Neuronal stem cell (in vitro differentiated cells): ENCODE results near the gene C6orf58.
A peak's percentile ranks its signal among the peaks of the same experiment; 100 is the strongest.

Experiments
- DNase-seq: peaks from one replicate; pipeline ENCODE4 v3.0.0-alpha.2; 2013; ENCODE audit warnings: low spot score
- H2AFZ ChIP-seq: one replicate; pipeline ENCODE4 v1.6.1; 2013; ENCODE audit warnings: mild to moderate bottlenecking, low read length, inconsistent platforms
- H2AK5ac ChIP-seq: 2 replicates; pipeline ENCODE4 v1.6.1; 2013; ENCODE audit warnings: low read depth, mild to moderate bottlenecking, inconsistent platforms, low read length, moderate library complexity, mixed read lengths
- H2BK120ac ChIP-seq: 2 replicates; pipeline ENCODE4 v1.6.1; 2013; ENCODE audit warnings: low read depth, mild to moderate bottlenecking, inconsistent platforms, low read length, moderate library complexity, mixed read lengths
- H2BK12ac ChIP-seq: one replicate; pipeline ENCODE4 v1.6.1; 2013; ENCODE audit warnings: low read length, inconsistent platforms
- H2BK15ac ChIP-seq: 2 replicates; pipeline ENCODE4 v1.6.1; 2013; ENCODE audit warnings: mild to moderate bottlenecking, low read length, inconsistent platforms, mixed read lengths
- H2BK5ac ChIP-seq: one replicate; pipeline ENCODE4 v1.6.1; 2013; ENCODE audit warnings: inconsistent platforms, mild to moderate bottlenecking, low read length, moderate library complexity
- H3K14ac ChIP-seq: one replicate; pipeline ENCODE4 v1.6.1; 2013; ENCODE audit warnings: low read length, inconsistent platforms
- H3K18ac ChIP-seq: 2 replicates; pipeline ENCODE4 v1.6.1; 2013; ENCODE audit warnings: low read length, inconsistent platforms
- H3K23ac ChIP-seq: 2 replicates; pipeline ENCODE4 v1.6.1; 2013; ENCODE audit warnings: low read depth, mild to moderate bottlenecking, mixed read lengths, low read length, inconsistent platforms; ENCODE audit not compliant: poor library complexity
- H3K27ac ChIP-seq: replicated peaks from 3 replicates; pipeline ENCODE4 v1.5.1; 2013; ENCODE audit warnings: low read length, inconsistent platforms
- H3K27me3 ChIP-seq, 3 experiments: 2 replicates each; pipeline ENCODE4 v1.6.1; 2013; ENCODE audit warnings: low read length in 3 of 3, mild to moderate bottlenecking in 2 of 3, inconsistent platforms in 1 of 3, low read depth in 1 of 3, mixed read lengths in 1 of 3, moderate library complexity in 1 of 3; ENCODE audit not compliant: control insufficient read depth in 3 of 3, insufficient read depth in 3 of 3
- H3K36me3 ChIP-seq, 2 donors: replicated peaks in 1 of 2; 2 replicates each; pipeline ENCODE4 v1.6.1; 2013; ENCODE audit warnings: low read length in 2 of 2; ENCODE audit not compliant: control insufficient read depth in 2 of 2, insufficient read depth in 2 of 2
- H3K4ac ChIP-seq: 2 replicates; pipeline ENCODE4 v1.6.1; 2013; ENCODE audit warnings: inconsistent platforms, mild to moderate bottlenecking, low read length, moderate library complexity
- H3K4me1 ChIP-seq, 2 donors: 1 replicate in 1 of 2; 2 replicates in 1 of 2; pipeline ENCODE4 v1.6.1; 2013; ENCODE audit warnings: low read length in 2 of 2, low read depth in 1 of 2; ENCODE audit not compliant: control insufficient read depth in 2 of 2, insufficient read depth in 1 of 2
- H3K4me2 ChIP-seq: one replicate; pipeline ENCODE4 v1.6.1; 2013; ENCODE audit warnings: mild to moderate bottlenecking, low read length, inconsistent platforms; ENCODE audit not compliant: insufficient read depth, poor library complexity, severe bottlenecking
- H3K4me3 ChIP-seq, 2 donors: 2 replicates each; pipeline ENCODE4 v1.5.1; 2013; ENCODE audit warnings: low read length in 2 of 2, mild to moderate bottlenecking in 2 of 2, inconsistent platforms in 1 of 2, moderate library complexity in 1 of 2
- H3K79me1 ChIP-seq: one replicate; pipeline ENCODE4 v1.6.1; 2013; ENCODE audit warnings: low read depth, mild to moderate bottlenecking, inconsistent platforms, low read length, moderate library complexity
- H3K9ac ChIP-seq: one replicate; pipeline ENCODE4 v1.6.1; 2013; ENCODE audit warnings: mild to moderate bottlenecking, low read depth, low read length, inconsistent platforms; ENCODE audit not compliant: poor library complexity
- H3K9me3 ChIP-seq, 2 donors: replicated peaks in 1 of 2; 2 replicates each; pipeline versions ENCODE3 to v1.6.1; 2013; ENCODE audit warnings: low read length in 2 of 2, mild to moderate bottlenecking in 2 of 2, inconsistent platforms in 1 of 2, low read depth in 1 of 2, mixed read lengths in 1 of 2, moderate library complexity in 1 of 2; ENCODE audit not compliant: control insufficient read depth in 2 of 2, insufficient read depth in 1 of 2
- H4K8ac ChIP-seq: one replicate; pipeline ENCODE4 v1.6.1; 2013; ENCODE audit warnings: low read depth, mild to moderate bottlenecking, inconsistent platforms, low read length, moderate library complexity
- H4K91ac ChIP-seq: one replicate; pipeline ENCODE4 v1.6.1; 2013; ENCODE audit warnings: low read length, low read depth, mild to moderate bottlenecking, inconsistent platforms; ENCODE audit not compliant: poor library complexity
- WGBS, 2 donors: extraction: QIAGEN DNeasy Blood & Tissue Kit; methylation state at CpG; one replicate each; pipeline ENCODE4 v1.1.7; 2013; ENCODE audit warnings: missing lambda C conversion rate in 2 of 2, mixed read lengths in 1 of 2; ENCODE audit not compliant: insufficient read length in 2 of 2, insufficient replicate concordance in 1 of 2; ENCODE audit errors: extremely low coverage in 2 of 2; 5-methylcytosine and 5-hydroxymethylcytosine counted together

C6orf58 gene

GRCh38 chr6:127566651-127567050 is 10.3 kb upstream of the C6orf58 start:
- Histone ChIP-seq H3K9ac (no peak overlapping the region), H3K9me3 (no peaks in the 10 kb centered on the region), H2AFZ (no peak overlapping the region), H3K4me1 (no peaks in the 10 kb centered on the region), H3K14ac (no peak overlapping the region), H2BK120ac (no peak overlapping the region), H3K4ac (no peak overlapping the region), H3K4me2 (no peak overlapping the region), H2AK5ac (no peak overlapping the region), H4K91ac (no peak overlapping the region), H2BK5ac (no peak overlapping the region), H2BK15ac (no peak overlapping the region), H3K36me3 (no peaks in the 10 kb centered on the region), H3K27me3 (no peaks in the 10 kb centered on the region), H4K8ac (no peak overlapping the region), H3K27ac (no peak overlapping the region), H3K4me3 (no peak overlapping the region), H3K18ac (no peak overlapping the region), H3K23ac (no peak overlapping the region), H3K79me1 (no peaks in the 10 kb centered on the region), H2BK12ac (no peak overlapping the region)
- DNase-seq = no peak

GRCh38 chr6:127567476-127567875 is 9.5 kb upstream of the C6orf58 start:
- Histone ChIP-seq H4K91ac (no peak overlapping the region), H3K4me1 (no peaks in the 10 kb centered on the region), H2AFZ (no peak overlapping the region), H3K4me2 (no peak overlapping the region), H3K27ac (no peak overlapping the region), H2BK5ac (no peak overlapping the region), H2BK120ac (no peak overlapping the region), H3K14ac (no peak overlapping the region), H3K23ac (no peak overlapping the region), H3K36me3 (no peaks in the 10 kb centered on the region), H2BK12ac (no peak overlapping the region), H3K4ac (no peak overlapping the region), H3K9me3 (no peaks in the 10 kb centered on the region), H3K9ac (no peak overlapping the region), H4K8ac (no peak overlapping the region), H3K79me1 (no peaks in the 10 kb centered on the region), H3K18ac (no peak overlapping the region), H2BK15ac (no peak overlapping the region), H3K4me3 (no peak overlapping the region), H3K27me3 (no peaks in the 10 kb centered on the region), H2AK5ac (no peak overlapping the region)
- no CpG with 5 or more reads among the region's 2 CpGs for WGBS, 2 donors
- DNase-seq = no peak

- H2BK5ac ChIP-seq = no peak overlapping the region
- H4K91ac ChIP-seq = no peak overlapping the region
- no peaks in the 10 kb centered on the region for H3K27me3 ChIP-seq
- no peak overlapping the region for H3K14ac ChIP-seq
- H3K79me1 ChIP-seq = no peaks in the 10 kb centered on the region
- no peaks in the 10 kb centered on the region for H3K4me1 ChIP-seq
- H3K4me2 ChIP-seq = no peak overlapping the region
- no peak overlapping the region for H3K4me3 ChIP-seq
- H3K9ac ChIP-seq = no peak overlapping the region
- H3K18ac ChIP-seq = no peak overlapping the region
- H2AK5ac ChIP-seq = no peak overlapping the region
- no peak overlapping the region for H3K27ac ChIP-seq
- no peaks in the 10 kb centered on the region for H3K36me3 ChIP-seq
- no peak overlapping the region for H4K8ac ChIP-seq
- no peak overlapping the region for H3K4ac ChIP-seq
- H2BK15ac ChIP-seq = no peak overlapping the region
- WGBS, 2 donors = no CpG with 5 or more reads among the region's 1 CpG
- no peak overlapping the region for H2AFZ ChIP-seq
- DNase-seq = no peak
- no peak overlapping the region for H2BK120ac ChIP-seq
- H2BK12ac ChIP-seq = no peak overlapping the region
- no peak overlapping the region for H3K23ac ChIP-seq
- H3K9me3 ChIP-seq = no peaks in the 10 kb centered on the region
These were observed 6.1 kb upstream of the C6orf58 start for GRCh38 chr6:127570739-127571389.

- Histone ChIP-seq H3K79me1 (no peaks in the 10 kb centered on the region), H3K14ac (no peak overlapping the region), H2BK12ac (no peak overlapping the region), H3K27me3 (no peaks in the 10 kb centered on the region), H3K4me1 (no peaks in the 10 kb centered on the region), H3K4me2 (no peak overlapping the region), H3K27ac (no peak overlapping the region), H3K36me3 (no peaks in the 10 kb centered on the region), H3K18ac (no peak overlapping the region), H3K4ac (no peak overlapping the region), H3K4me3 (no peak overlapping the region), H4K8ac (no peak overlapping the region), H4K91ac (no peak overlapping the region), H2BK120ac (no peak overlapping the region), H2BK15ac (no peak overlapping the region), H2AK5ac (no peak overlapping the region), H2AFZ (peak overlapping the region; percentile 37), H2BK5ac (no peak overlapping the region), H3K23ac (no peak overlapping the region), H3K9me3 (no peaks in the 10 kb centered on the region), H3K9ac (no peak overlapping the region)
- no CpG with 5 or more reads among the region's 3 CpGs for WGBS, 2 donors
- no peak for DNase-seq
These were observed 1.9 kb downstream of the C6orf58 start for GRCh38 chr6:127578900-127579299.
